Ramos (cell line): Measurements from ENCODE around the gene KCNK4.
"Not testable (repeated sequence)": the region's sequence is repeated elsewhere in the genome, so short reads cannot be mapped to it uniquely, and the experiment has no call there.

Experiments used
- in situ Hi-C: fragments of 300-500 bp; cut with MboI; formaldehyde crosslinking; loops from one replicate; pipeline ENCODE4 v1.14.3; 2022; ENCODE audit warnings: low sequenced_read_pairs; ENCODE audit not compliant: unreplicated experiment

Gene KCNK4

GRCh38 chr11:64304316-64305072, 13.4 kb downstream of the KCNK4 start:
- in situ Hi-C loops: loop anchor here (5.0 kb wide), 1 partner anchor 102 kb away; no protein-coding TSS in a partner anchor

GRCh38 chr11:64305075-64305690, 14.1 kb downstream of the KCNK4 start, which contains the start of gene ESRRA:
ESRRA (plus strand) TSS chr11:64305524; CDS start chr11:64307180, 1,656 bp downstream.
- in situ Hi-C loops: no loop called here

- in situ Hi-C loops: no loop called here
Measured at GRCh38 chr11:64305691-64306562, 14.8 kb downstream of the KCNK4 start.

- in situ Hi-C loops: no loop called here
Measured at GRCh38 chr11:64306563-64306875, 15.4 kb downstream of the KCNK4 start.

GRCh38 chr11:64306876-64307622, 15.9 kb downstream of the KCNK4 start:
- in situ Hi-C loops: no loop called here

- in situ Hi-C loops: not testable (repeated sequence)
Measured at GRCh38 chr11:64307795-64308194, 16.7 kb downstream of the KCNK4 start.

- in situ Hi-C loops: no loop called here
Measured at GRCh38 chr11:64312947-64313346, 21.8 kb downstream of the KCNK4 start.

GRCh38 chr11:64313491-64314145, 22.5 kb downstream of the KCNK4 start:
- in situ Hi-C loops: no loop called here

GRCh38 chr11:64314146-64314804, 23.2 kb downstream of the KCNK4 start:
- in situ Hi-C loops: no loop called here

GRCh38 chr11:64314805-64315561, 23.9 kb downstream of the KCNK4 start:
- in situ Hi-C loops: no loop called here

GRCh38 chr11:64315667-64316526, 24.8 kb downstream of the KCNK4 start:
- in situ Hi-C loops: not testable (repeated sequence)

- in situ Hi-C loops: no loop called here
Measured at GRCh38 chr11:64316672-64317324, 25.7 kb downstream of the KCNK4 start.

- in situ Hi-C loops: no loop called here
Measured at GRCh38 chr11:64317325-64317960, 26.3 kb downstream of the KCNK4 start, which contains the start of gene TRMT112. TRMT112 (minus strand) TSS chr11:64317559; CDS start chr11:64317526, 33 bp downstream.

GRCh38 chr11:64317961-64318765, 27.1 kb downstream of the KCNK4 start, which contains the start of gene PRDX5:
PRDX5 (plus strand) TSS chr11:64318121; CDS start chr11:64318216, 95 bp downstream.
- in situ Hi-C loops: no loop called here
